ENCODE data around the gene PLCB1.

Gene PLCB1

GRCh38 chr20:8421981-8422380 lies 289.9 kb downstream of the PLCB1 start:
- Histone ChIP-seq H3K36me3 (ENCODE audit: control insufficient read depth in 4 of 4, insufficient read depth in 4 of 4, low read length in 3 of 4) (no peaks in the 10 kb centered on the region), H3K4me1 (ENCODE audit: control extremely low read depth in 1 of 4, control insufficient read depth in 4 of 4, insufficient read depth in 4 of 4, low read length in 3 of 4) (peaks cover 14 to 18% (median 15%) of the 10 kb centered on the region in 4 experiments), H3K4me3 (ENCODE audit: control insufficient read depth in 1 of 7, extremely low read depth in 1 of 7, insufficient read depth in 4 of 7, low read depth in 2 of 7, low read length in 6 of 7) (no peak overlapping the region), H3K27me3 (replicated peaks in 2 of 5; ENCODE audit: control insufficient read depth in 4 of 5, insufficient read depth in 5 of 5, low read length in 4 of 5) (no peaks in the 10 kb centered on the region), H3K9me3 (ENCODE audit: control extremely low read depth in 1 of 5, control insufficient read depth in 4 of 5, insufficient read depth in 2 of 5, low read depth in 1 of 5, low read length in 4 of 5) (no peaks in the 10 kb centered on the region), H3K27ac (ENCODE audit: insufficient read depth in 1 of 2, low read depth in 1 of 2, low read length in 2 of 2, poor library complexity in 1 of 2, severe bottlenecking in 2 of 2) (no peak overlapping the region)
- no peak for DNase-seq
- ChIA-PET POLR2A (no interaction called here), CTCF (no interaction called here)
- 100% methylated on average over 2 of the region's 2 CpGs for WGBS (ENCODE audit: insufficient coverage)

- no peak for DNase-seq
- H3K27ac ChIP-seq (ENCODE audit: insufficient read depth in 1 of 2, low read depth in 1 of 2, low read length in 2 of 2, poor library complexity in 1 of 2, severe bottlenecking in 2 of 2) = no peak overlapping the region
- no CpG with 5 or more reads among the region's 2 CpGs for WGBS (ENCODE audit: insufficient coverage)
- H3K9me3 ChIP-seq (ENCODE audit: control extremely low read depth in 1 of 5, control insufficient read depth in 4 of 5, insufficient read depth in 2 of 5, low read depth in 1 of 5, low read length in 4 of 5) = no peaks in the 10 kb centered on the region
- ChIA-PET CTCF (no interaction called here), POLR2A (no interaction called here)
- H3K4me3 ChIP-seq (ENCODE audit: control insufficient read depth in 1 of 7, extremely low read depth in 1 of 7, insufficient read depth in 4 of 7, low read depth in 2 of 7, low read length in 6 of 7) = no peak overlapping the region
- no peaks in the 10 kb centered on the region for H3K27me3 ChIP-seq (replicated peaks in 2 of 5; ENCODE audit: control insufficient read depth in 4 of 5, insufficient read depth in 5 of 5, low read length in 4 of 5)
- peaks cover 21 to 25% (median 23%) of the 10 kb centered on the region in 4 experiments for H3K4me1 ChIP-seq (ENCODE audit: control extremely low read depth in 1 of 4, control insufficient read depth in 4 of 4, insufficient read depth in 4 of 4, low read length in 3 of 4)
- no peaks in the 10 kb centered on the region for H3K36me3 ChIP-seq (ENCODE audit: control insufficient read depth in 4 of 4, insufficient read depth in 4 of 4, low read length in 3 of 4)
Measured at GRCh38 chr20:8423482-8423881, 291.4 kb downstream of the PLCB1 start.

DNA sequence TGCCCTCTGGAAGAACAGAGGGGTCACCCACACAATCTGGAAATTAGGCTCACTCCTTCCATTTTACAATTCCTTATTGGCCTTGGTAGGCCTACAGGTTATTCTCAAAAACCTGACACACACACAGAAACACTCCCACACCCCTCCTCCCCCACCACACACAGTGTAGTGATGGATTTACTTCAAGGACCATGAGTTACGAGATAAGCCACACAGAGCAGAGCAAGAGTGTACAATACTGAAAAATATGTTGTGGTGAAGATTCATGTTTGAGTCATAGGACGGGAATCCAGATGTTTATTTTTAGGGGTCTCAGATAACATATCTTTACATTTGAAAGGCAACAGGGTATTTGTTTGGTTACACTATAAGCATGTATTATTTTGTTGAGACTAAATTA lies 291.9 kb downstream of the PLCB1 start:
- DNase-seq = peak in 2 of 3 donors; percentile 49 to 66
- Histone ChIP-seq H3K27me3 (replicated peaks in 2 of 5; ENCODE audit: control insufficient read depth in 4 of 5, insufficient read depth in 5 of 5, low read length in 4 of 5) (no peaks in the 10 kb centered on the region), H3K4me1 (ENCODE audit: control extremely low read depth in 1 of 4, control insufficient read depth in 4 of 4, insufficient read depth in 4 of 4, low read length in 3 of 4) (peaks cover 21 to 25% (median 23%) of the 10 kb centered on the region in 4 experiments), H3K9me3 (ENCODE audit: control extremely low read depth in 1 of 5, control insufficient read depth in 4 of 5, insufficient read depth in 2 of 5, low read depth in 1 of 5, low read length in 4 of 5) (no peaks in the 10 kb centered on the region), H3K27ac (ENCODE audit: insufficient read depth in 1 of 2, low read depth in 1 of 2, low read length in 2 of 2, poor library complexity in 1 of 2, severe bottlenecking in 2 of 2) (no peak overlapping the region), H3K4me3 (ENCODE audit: control insufficient read depth in 1 of 7, extremely low read depth in 1 of 7, insufficient read depth in 4 of 7, low read depth in 2 of 7, low read length in 6 of 7) (no peak overlapping the region), H3K36me3 (ENCODE audit: control insufficient read depth in 4 of 4, insufficient read depth in 4 of 4, low read length in 3 of 4) (no peaks in the 10 kb centered on the region)
- WGBS (ENCODE audit: insufficient coverage) = 100% methylated on average over 2 of the region's 2 CpGs
- POLR2A ChIA-PET = no interaction called here
- CTCF ChIA-PET = no interaction called here

DNA sequence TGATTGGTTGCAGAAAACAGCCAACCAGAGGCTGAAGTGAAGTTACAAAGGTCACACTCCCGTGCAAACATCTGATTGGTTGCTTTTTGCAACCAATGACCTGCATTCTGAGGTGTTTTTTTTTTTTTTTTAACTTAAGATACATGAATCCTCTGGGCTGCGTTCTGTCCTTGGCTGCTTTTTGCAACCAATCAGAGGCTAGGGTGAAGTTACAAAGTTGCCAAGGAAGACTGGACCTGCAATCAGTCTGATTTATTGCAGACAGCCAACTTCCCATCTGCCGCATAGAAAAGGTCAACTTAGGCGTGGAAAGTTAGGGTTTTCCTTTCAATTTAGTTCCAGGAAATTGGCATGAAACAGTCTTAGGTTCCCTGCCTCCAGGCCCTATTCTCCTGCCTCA lies 292.9 kb downstream of the PLCB1 start:
- Histone ChIP-seq H3K4me1 (ENCODE audit: control extremely low read depth in 1 of 4, control insufficient read depth in 4 of 4, insufficient read depth in 4 of 4, low read length in 3 of 4) (peaks cover 21 to 25% (median 23%) of the 10 kb centered on the region in 4 experiments), H3K27me3 (replicated peaks in 2 of 5; ENCODE audit: control insufficient read depth in 4 of 5, insufficient read depth in 5 of 5, low read length in 4 of 5) (no peaks in the 10 kb centered on the region), H3K36me3 (ENCODE audit: control insufficient read depth in 4 of 4, insufficient read depth in 4 of 4, low read length in 3 of 4) (no peaks in the 10 kb centered on the region), H3K4me3 (ENCODE audit: control insufficient read depth in 1 of 7, extremely low read depth in 1 of 7, insufficient read depth in 4 of 7, low read depth in 2 of 7, low read length in 6 of 7) (no peak overlapping the region), H3K27ac (ENCODE audit: insufficient read depth in 1 of 2, low read depth in 1 of 2, low read length in 2 of 2, poor library complexity in 1 of 2, severe bottlenecking in 2 of 2) (no peak overlapping the region), H3K9me3 (ENCODE audit: control extremely low read depth in 1 of 5, control insufficient read depth in 4 of 5, insufficient read depth in 2 of 5, low read depth in 1 of 5, low read length in 4 of 5) (no peaks in the 10 kb centered on the region)
- DNase-seq = no peak
- POLR2A ChIA-PET = no interaction called here
- CTCF ChIA-PET = no interaction called here
- no CpG with 5 or more reads among the region's 4 CpGs for WGBS (ENCODE audit: insufficient coverage)

DNA sequence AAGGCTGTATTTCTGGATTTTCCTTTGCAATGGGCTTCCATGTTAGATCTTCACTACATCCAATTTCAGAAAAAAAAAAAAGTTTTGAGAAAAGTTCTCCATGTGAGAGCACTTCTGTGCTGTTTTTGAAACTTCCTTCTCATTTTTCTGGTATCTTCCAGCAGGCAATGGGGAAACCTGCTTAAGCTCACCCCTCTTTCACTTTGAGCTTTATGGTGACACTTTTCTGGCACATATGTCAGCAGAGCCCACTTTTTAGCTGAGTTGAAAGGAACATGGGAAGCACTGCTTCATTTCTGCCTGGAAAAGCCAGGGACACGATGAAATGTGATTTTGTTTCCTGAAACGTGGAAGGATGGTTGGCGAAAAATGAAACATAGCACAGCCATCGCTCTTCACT lies 293.7 kb downstream of the PLCB1 start:
- ChIA-PET POLR2A (no interaction called here), CTCF (interaction anchor here (0.8 to 0.9 kb wide), 2 partner anchors 9 to 12 kb away, joined by 3 read pairs; no protein-coding TSS in a partner anchor)
- no peaks in the 10 kb centered on the region for H3K36me3 ChIP-seq (ENCODE audit: control insufficient read depth in 4 of 4, insufficient read depth in 4 of 4, low read length in 3 of 4)
- no peak for DNase-seq
- H3K4me1 ChIP-seq (ENCODE audit: control extremely low read depth in 1 of 4, control insufficient read depth in 4 of 4, insufficient read depth in 4 of 4, low read length in 3 of 4) = peaks cover 21 to 25% (median 23%) of the 10 kb centered on the region in 4 experiments
- H3K27ac ChIP-seq (ENCODE audit: insufficient read depth in 1 of 2, low read depth in 1 of 2, low read length in 2 of 2, poor library complexity in 1 of 2, severe bottlenecking in 2 of 2) = no peak overlapping the region
- WGBS (ENCODE audit: insufficient coverage) = 92% methylated on average over 4 of the region's 4 CpGs
- no peaks in the 10 kb centered on the region for H3K27me3 ChIP-seq (replicated peaks in 2 of 5; ENCODE audit: control insufficient read depth in 4 of 5, insufficient read depth in 5 of 5, low read length in 4 of 5)
- no peaks in the 10 kb centered on the region for H3K9me3 ChIP-seq (ENCODE audit: control extremely low read depth in 1 of 5, control insufficient read depth in 4 of 5, insufficient read depth in 2 of 5, low read depth in 1 of 5, low read length in 4 of 5)
- H3K4me3 ChIP-seq (ENCODE audit: control insufficient read depth in 1 of 7, extremely low read depth in 1 of 7, insufficient read depth in 4 of 7, low read depth in 2 of 7, low read length in 6 of 7) = no peak overlapping the region

GRCh38 chr20:8427419-8428040 lies 295.5 kb downstream of the PLCB1 start:
- no peaks in the 10 kb centered on the region for H3K36me3 ChIP-seq (ENCODE audit: control insufficient read depth in 4 of 4, insufficient read depth in 4 of 4, low read length in 3 of 4)

DNA sequence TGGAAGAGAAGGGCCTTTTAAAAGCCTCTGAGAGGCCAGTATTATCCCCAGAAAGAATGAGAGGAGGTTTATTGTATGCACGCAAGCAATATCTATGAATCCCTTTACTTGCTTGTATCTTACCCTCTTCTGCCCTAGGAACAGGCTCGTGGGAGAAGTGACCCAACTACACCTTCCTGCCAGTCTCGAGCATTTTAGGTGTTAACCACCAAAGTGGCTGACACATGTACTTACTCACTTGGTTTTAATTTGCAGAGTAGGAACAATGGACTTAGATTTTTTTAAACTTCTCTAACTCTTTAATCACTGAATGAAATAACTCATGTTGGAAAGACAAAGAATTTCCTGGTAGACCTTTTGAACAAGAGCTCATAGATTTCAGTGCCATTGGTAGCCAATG lies 296.9 kb downstream of the PLCB1 start:
- no peaks in the 10 kb centered on the region for H3K27me3 ChIP-seq (replicated peaks in 2 of 5; ENCODE audit: control insufficient read depth in 4 of 5, insufficient read depth in 5 of 5, low read length in 4 of 5)
- 73% methylated on average over 3 of the region's 3 CpGs for WGBS (ENCODE audit: insufficient coverage)
- H3K9me3 ChIP-seq (ENCODE audit: control extremely low read depth in 1 of 5, control insufficient read depth in 4 of 5, insufficient read depth in 2 of 5, low read depth in 1 of 5, low read length in 4 of 5) = no peaks in the 10 kb centered on the region
- H3K4me3 ChIP-seq (ENCODE audit: control insufficient read depth in 1 of 7, extremely low read depth in 1 of 7, insufficient read depth in 4 of 7, low read depth in 2 of 7, low read length in 6 of 7) = no peak overlapping the region
- DNase-seq = no peak
- peaks cover 21 to 35% (median 24%) of the 10 kb centered on the region in 4 experiments for H3K4me1 ChIP-seq (ENCODE audit: control extremely low read depth in 1 of 4, control insufficient read depth in 4 of 4, insufficient read depth in 4 of 4, low read length in 3 of 4)
- no peaks in the 10 kb centered on the region for H3K36me3 ChIP-seq (ENCODE audit: control insufficient read depth in 4 of 4, insufficient read depth in 4 of 4, low read length in 3 of 4)
- ChIA-PET CTCF (interaction anchor here (1.1 kb wide), 1 partner anchor 31 kb away, joined by 3 read pairs; no protein-coding TSS in a partner anchor), POLR2A (no interaction called here)
- no peak overlapping the region for H3K27ac ChIP-seq (ENCODE audit: insufficient read depth in 1 of 2, low read depth in 1 of 2, low read length in 2 of 2, poor library complexity in 1 of 2, severe bottlenecking in 2 of 2)

More at GRCh38 chr20:8427419-8428040, 295.5 kb downstream of the PLCB1 start:
- H3K27me3 ChIP-seq (replicated peaks in 2 of 5; ENCODE audit: control insufficient read depth in 4 of 5, insufficient read depth in 5 of 5, low read length in 4 of 5) = no peaks in the 10 kb centered on the region
- H3K27ac ChIP-seq (ENCODE audit: insufficient read depth in 1 of 2, low read depth in 1 of 2, low read length in 2 of 2, poor library complexity in 1 of 2, severe bottlenecking in 2 of 2) = peak overlapping the region in 1 of 2 experiments; percentile 12
- H3K4me3 ChIP-seq (ENCODE audit: control insufficient read depth in 1 of 7, extremely low read depth in 1 of 7, insufficient read depth in 4 of 7, low read depth in 2 of 7, low read length in 6 of 7) = peak overlapping the region in 1 of 7 experiments; percentile 19
- H3K4me1 ChIP-seq (ENCODE audit: control extremely low read depth in 1 of 4, control insufficient read depth in 4 of 4, insufficient read depth in 4 of 4, low read length in 3 of 4) = peaks cover 21 to 25% (median 23%) of the 10 kb centered on the region in 4 experiments
- H3K9me3 ChIP-seq (ENCODE audit: control extremely low read depth in 1 of 5, control insufficient read depth in 4 of 5, insufficient read depth in 2 of 5, low read depth in 1 of 5, low read length in 4 of 5) = no peaks in the 10 kb centered on the region
- POLR2A ChIA-PET = interaction anchor here (0.6 kb wide), 1 partner anchor 82 kb away, joined by 3 read pairs; no protein-coding TSS in a partner anchor
- CTCF ChIA-PET = no interaction called here
- DNase-seq = peak; percentile 14 to 71 (median 56)
- WGBS (ENCODE audit: insufficient coverage) = 18% methylated on average over 2 of the region's 2 CpGs

All from common myeloid progenitor, CD34-positive (primary cell).